Hepatocyte (in vitro differentiated cells): ENCODE measurements around the gene HSD3B7.

Source experiments
- CTCF ChIP-seq: fragments of 200-600 bp; sonication (generic); IDR thresholded peaks from 2 replicates; pipeline ENCODE4 v1.5.1; 2016; ENCODE audit warnings: antibody characterized with exemption, mild to moderate bottlenecking; ENCODE audit not compliant: poor library complexity
- EZH2phosphoT487 ChIP-seq: fragments of 200-600 bp; sonication (generic); IDR thresholded peaks from one replicate; pipeline ENCODE4 v1.6.1; 2018; ENCODE audit warnings: antibody characterized with exemption, mild to moderate bottlenecking, low read depth, moderate library complexity; ENCODE audit not compliant: unreplicated experiment, severe bottlenecking

DNA sequence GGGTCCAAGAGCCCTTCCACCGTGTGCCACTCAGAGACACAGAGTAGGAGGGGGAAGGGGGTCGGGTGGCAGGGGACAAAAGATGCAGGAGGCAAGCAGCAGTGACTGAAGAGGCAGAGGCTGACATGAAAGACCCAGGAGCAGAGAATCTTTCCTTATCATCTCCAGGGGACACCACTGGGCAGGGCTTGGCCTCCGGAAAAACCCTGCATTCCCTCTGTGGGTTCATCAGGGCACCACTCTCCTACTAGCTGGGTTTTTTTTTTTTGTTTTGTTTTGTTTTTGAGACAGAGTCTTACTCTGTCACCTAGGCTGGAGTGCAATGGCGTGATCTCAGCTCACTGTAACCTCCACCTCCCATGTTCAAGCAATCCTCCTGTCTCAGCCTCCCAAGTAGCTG, 46.3 kb downstream of the HSD3B7 start:
- TF ChIP-seq CTCF (no peak), EZH2phosphoT487 (no peak)
